A549 (cell line): ENCODE data around the gene BTAF1.

Source experiments
- EHMT2 ChIP-seq: fragments of 200-600 bp; sonication (generic); IDR thresholded peaks from 2 replicates; pipeline ENCODE4 v1.6.1; 2016; ENCODE audit warnings: antibody characterized with exemption, low read depth, mild to moderate bottlenecking, moderate library complexity
- EP300 ChIP-seq, 2 experiments: fragments of >200 bp; sonication (Bioruptor Twin); formaldehyde crosslinking; IDR thresholded peaks; 2 replicates in 1 of 2; 3 replicates in 1 of 2; pipeline ENCODE4 v1.6.1; 2016 to 2017
- MAFK ChIP-seq: fragments of 450-650 bp; IDR thresholded peaks from 2 replicates; pipeline ENCODE4 v1.6.1; 2014; ENCODE audit not compliant: partially characterized antibody
- MAZ ChIP-seq: fragments of 150-350 bp; IDR thresholded peaks from 2 replicates; pipeline ENCODE4 v1.6.1; 2014; ENCODE audit warnings: antibody characterized with exemption, low read depth, low read length, borderline replicate concordance
- MYC ChIP-seq: IDR thresholded peaks from 2 replicates; pipeline ENCODE4 v1.6.1; 2012; ENCODE audit warnings: mild to moderate bottlenecking, inconsistent platforms, low read length, improper control_type of control experiment, borderline replicate concordance
- NFE2L2 ChIP-seq: fragments of 150-350 bp; conservative IDR thresholded peaks from 2 replicates; pipeline ENCODE4 v1.6.1; 2014; ENCODE audit warnings: low read length
- POLR2A ChIP-seq: IDR thresholded peaks from 2 replicates; pipeline ENCODE4 v1.6.1; 2012; ENCODE audit warnings: mild to moderate bottlenecking, low read length
- RARB ChIP-seq: fragments of 250-450 bp; sonication (Bioruptor Pico); IDR thresholded peaks from 2 replicates; pipeline ENCODE4 v1.8.0; 2021; ENCODE audit warnings: mild to moderate bottlenecking, moderate library complexity
- TF ChIP-seq, protein P1 (sequence below): fragments of >200 bp; sonication (Bioruptor Twin); formaldehyde crosslinking; IDR thresholded peaks from 3 replicates; pipeline ENCODE4 v1.5.1; 2016
- TF ChIP-seq, protein P2 (sequence below): fragments of 200-600 bp; sonication (generic); IDR thresholded peaks from 2 replicates; pipeline ENCODE4 v1.6.1; 2016; ENCODE audit warnings: antibody characterized with exemption, mild to moderate bottlenecking, moderate library complexity

DNA sequence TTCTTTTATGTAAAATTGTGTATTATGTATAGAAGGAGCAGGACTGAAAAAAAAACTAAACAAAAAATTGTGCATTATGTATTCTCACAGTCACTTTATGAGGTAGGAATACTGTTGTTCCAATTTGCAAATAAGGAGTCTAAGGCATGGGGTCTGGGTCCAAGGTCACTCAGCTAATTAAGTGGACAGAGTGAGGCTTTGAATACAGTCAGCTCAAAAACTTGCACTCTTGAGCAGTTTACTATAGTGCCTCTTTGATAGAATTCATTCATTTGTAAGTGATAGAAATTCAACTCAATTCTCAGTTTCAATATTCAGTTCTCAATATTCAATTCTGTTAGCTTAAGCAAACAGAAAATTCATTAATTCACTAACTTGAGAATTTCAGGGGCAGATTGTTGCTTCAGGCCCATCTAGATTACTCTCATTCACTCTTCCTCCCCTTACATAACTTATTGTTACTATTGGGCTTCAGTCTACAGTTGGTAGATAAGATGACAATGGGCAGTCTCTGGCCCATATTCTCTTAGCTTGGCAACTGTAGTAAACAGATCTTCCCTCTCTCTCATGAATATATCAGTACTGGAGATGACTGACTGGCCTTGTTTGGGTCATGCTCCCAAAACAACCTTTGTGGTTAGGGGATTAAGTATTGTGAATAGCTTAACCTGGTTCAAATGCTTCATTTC is 86.6 kb downstream of the BTAF1 start:
- TF ChIP-seq POLR2A (no peak), MAZ (no peak), MAFK (no peak), NFE2L2 (no peak), RARB (no peak), EP300 (IDR thresholded peaks at IDR 0.05) (no peak), EHMT2 (no peak), MYC (no peak)
- TF ChIP-seq, protein P1, sequence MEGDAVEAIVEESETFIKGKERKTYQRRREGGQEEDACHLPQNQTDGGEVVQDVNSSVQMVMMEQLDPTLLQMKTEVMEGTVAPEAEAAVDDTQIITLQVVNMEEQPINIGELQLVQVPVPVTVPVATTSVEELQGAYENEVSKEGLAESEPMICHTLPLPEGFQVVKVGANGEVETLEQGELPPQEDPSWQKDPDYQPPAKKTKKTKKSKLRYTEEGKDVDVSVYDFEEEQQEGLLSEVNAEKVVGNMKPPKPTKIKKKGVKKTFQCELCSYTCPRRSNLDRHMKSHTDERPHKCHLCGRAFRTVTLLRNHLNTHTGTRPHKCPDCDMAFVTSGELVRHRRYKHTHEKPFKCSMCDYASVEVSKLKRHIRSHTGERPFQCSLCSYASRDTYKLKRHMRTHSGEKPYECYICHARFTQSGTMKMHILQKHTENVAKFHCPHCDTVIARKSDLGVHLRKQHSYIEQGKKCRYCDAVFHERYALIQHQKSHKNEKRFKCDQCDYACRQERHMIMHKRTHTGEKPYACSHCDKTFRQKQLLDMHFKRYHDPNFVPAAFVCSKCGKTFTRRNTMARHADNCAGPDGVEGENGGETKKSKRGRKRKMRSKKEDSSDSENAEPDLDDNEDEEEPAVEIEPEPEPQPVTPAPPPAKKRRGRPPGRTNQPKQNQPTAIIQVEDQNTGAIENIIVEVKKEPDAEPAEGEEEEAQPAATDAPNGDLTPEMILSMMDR: no peak
- TF ChIP-seq, protein P2, sequence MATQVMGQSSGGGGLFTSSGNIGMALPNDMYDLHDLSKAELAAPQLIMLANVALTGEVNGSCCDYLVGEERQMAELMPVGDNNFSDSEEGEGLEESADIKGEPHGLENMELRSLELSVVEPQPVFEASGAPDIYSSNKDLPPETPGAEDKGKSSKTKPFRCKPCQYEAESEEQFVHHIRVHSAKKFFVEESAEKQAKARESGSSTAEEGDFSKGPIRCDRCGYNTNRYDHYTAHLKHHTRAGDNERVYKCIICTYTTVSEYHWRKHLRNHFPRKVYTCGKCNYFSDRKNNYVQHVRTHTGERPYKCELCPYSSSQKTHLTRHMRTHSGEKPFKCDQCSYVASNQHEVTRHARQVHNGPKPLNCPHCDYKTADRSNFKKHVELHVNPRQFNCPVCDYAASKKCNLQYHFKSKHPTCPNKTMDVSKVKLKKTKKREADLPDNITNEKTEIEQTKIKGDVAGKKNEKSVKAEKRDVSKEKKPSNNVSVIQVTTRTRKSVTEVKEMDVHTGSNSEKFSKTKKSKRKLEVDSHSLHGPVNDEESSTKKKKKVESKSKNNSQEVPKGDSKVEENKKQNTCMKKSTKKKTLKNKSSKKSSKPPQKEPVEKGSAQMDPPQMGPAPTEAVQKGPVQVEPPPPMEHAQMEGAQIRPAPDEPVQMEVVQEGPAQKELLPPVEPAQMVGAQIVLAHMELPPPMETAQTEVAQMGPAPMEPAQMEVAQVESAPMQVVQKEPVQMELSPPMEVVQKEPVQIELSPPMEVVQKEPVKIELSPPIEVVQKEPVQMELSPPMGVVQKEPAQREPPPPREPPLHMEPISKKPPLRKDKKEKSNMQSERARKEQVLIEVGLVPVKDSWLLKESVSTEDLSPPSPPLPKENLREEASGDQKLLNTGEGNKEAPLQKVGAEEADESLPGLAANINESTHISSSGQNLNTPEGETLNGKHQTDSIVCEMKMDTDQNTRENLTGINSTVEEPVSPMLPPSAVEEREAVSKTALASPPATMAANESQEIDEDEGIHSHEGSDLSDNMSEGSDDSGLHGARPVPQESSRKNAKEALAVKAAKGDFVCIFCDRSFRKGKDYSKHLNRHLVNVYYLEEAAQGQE: no peak
